ENCODE results near the gene AMY1B.
"Not testable (repeated sequence)": the region's sequence is repeated elsewhere in the genome, so short reads cannot be mapped to it uniquely, and the experiment has no call there.

DNA sequence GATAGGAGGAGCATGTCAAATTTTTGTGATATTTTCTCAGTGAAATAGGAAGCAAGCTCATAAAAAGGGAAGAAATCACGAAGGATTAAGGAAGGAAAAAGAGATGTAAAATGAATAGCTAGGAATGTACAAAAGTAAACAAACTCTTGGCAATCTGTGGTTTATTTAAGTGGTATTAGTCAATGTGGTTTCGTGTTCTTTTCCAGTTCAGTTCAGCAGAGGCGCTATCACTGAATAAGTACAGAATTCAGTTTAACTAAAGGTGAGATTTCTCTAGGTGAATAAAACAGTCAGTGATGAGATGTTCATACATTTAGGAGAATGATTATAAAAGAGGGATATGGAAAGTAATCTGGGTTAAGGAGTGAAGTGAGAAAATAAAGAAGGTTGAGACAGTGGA is 52.1 kb downstream of the AMY1B start:
- not testable (repeated sequence) for TF ChIP-seq EZH2phosphoT487 (IDR thresholded peaks at IDR 0.05; ENCODE audit: borderline replicate concordance); CTCF (conservative IDR thresholded peaks at IDR 0.05; ENCODE audit: low read length)

Data from Loucy (cell line).